H1 (cell line): ENCODE measurements around the gene BCO1. TPM values are rescaled to one million over a fixed set of nuclear protein-coding genes. Genes with fewer than 3 reads are reported as not detected.

ENCODE experiments used
- BACH1 ChIP-seq: IDR thresholded peaks from 2 replicates; pipeline ENCODE4 v1.6.1; 2012; ENCODE audit warnings: low read length, improper control_type of control experiment
- CBX5 ChIP-seq: fragments of 300-800, 300-1000 bp; sonication (generic); IDR thresholded peaks from 2 replicates; pipeline ENCODE4 v1.7.1; 2016; ENCODE audit warnings: antibody characterized with exemption, low read length, low read depth
- EGR1 ChIP-seq: IDR thresholded peaks from 2 replicates; pipeline ENCODE4 v1.6.1; 2011; ENCODE audit warnings: low read depth, low read length, borderline replicate concordance
- GABPA ChIP-seq: IDR thresholded peaks from 2 replicates; pipeline ENCODE4 v1.6.1; 2011; ENCODE audit warnings: mild to moderate bottlenecking, low read length, moderate library complexity, borderline replicate concordance; ENCODE audit not compliant: insufficient read depth
- NANOG ChIP-seq: IDR thresholded peaks from 2 replicates; pipeline ENCODE4 v1.6.1; 2011; ENCODE audit warnings: low read length, low read depth, mild to moderate bottlenecking, inconsistent platforms; ENCODE audit not compliant: insufficient read depth, poor library complexity, severe bottlenecking
- PHF8 ChIP-seq: fragments of 200-600 bp; sonication (generic); conservative IDR thresholded peaks from 2 replicates; pipeline ENCODE4 v1.7.1; 2012; ENCODE audit warnings: low read depth, mild to moderate bottlenecking, inconsistent platforms, low read length, moderate library complexity
- POU5F1 ChIP-seq: IDR thresholded peaks from 2 replicates; pipeline ENCODE4 v1.6.1; 2011; ENCODE audit warnings: low read depth, mild to moderate bottlenecking, low read length, moderate library complexity
- SIN3A ChIP-seq, 2 experiments: IDR thresholded peaks in 1 of 2; conservative IDR thresholded peaks in 1 of 2; 2 replicates each; pipeline ENCODE4 v1.6.1; 2011 to 2012; ENCODE audit warnings: low read length in 2 of 2, improper control_type of control experiment in 1 of 2, low read depth in 1 of 2, mild to moderate bottlenecking in 1 of 2
- USF2 ChIP-seq: IDR thresholded peaks from 2 replicates; pipeline ENCODE4 v1.6.1; 2011; ENCODE audit warnings: low read length, improper control_type of control experiment
- polyA plus RNA-seq, 7 experiments: library from polyadenylated mRNA; depleted of rRNA in 3 of 7; stranded (reverse) in 5 of 7; unstranded in 2 of 7; fragments of >200 nt in 5 of 7; fragments of 200-250 nt in 2 of 7; gene quantifications; 1 replicate in 5 of 7; 2 replicates in 1 of 7; 4 replicates in 1 of 7; pipeline versions ENCODE4 v1.2.1 to v1.2.3, GENCODE V29; 2011 to 2013; ENCODE audit warnings: missing spikeins in 2 of 7, mixed read lengths in 2 of 7
- total RNA-seq: library from RNA; stranded (reverse); fragmentation: NEBNext Ultra II Directional; extraction: Animal tissue kit (Norgen Biotek cat#: 25700); gene quantifications from 2 replicates; pipeline ENCODE4 v1.2.1, GENCODE V29; 2021

BCO1 gene
- total and polyA plus RNA-seq, 2 of the 8 experiments (the other 6 are each of a cell fraction or from before 2014, with no cell fraction given) = 0.21 TPM; not detected in 1

GRCh38 chr16:81321039-81321438 is 82.5 kb downstream of the BCO1 start (continued):
- TF ChIP-seq NANOG (no peak), CBX5 (no peak), SIN3A (conservative IDR thresholded peaks at IDR 0.05 in 1 of 2, IDR thresholded peaks at IDR 0.05 in 1 of 2; ENCODE audit: low read depth in 1 of 2, low read length in 2 of 2) (no peak), BACH1 (no peak), USF2 (no peak), PHF8 (no peak), GABPA (no peak), POU5F1 (no peak), EGR1 (no peak)
